Right atrium auricular region (tissue), 2 donors: ENCODE measurements around the gene SORCS1. TPM values are rescaled to one million over a fixed set of nuclear protein-coding genes. Genes with fewer than 3 reads are reported as not detected.

ENCODE experiments used
- DNase-seq: peaks from one replicate; pipeline ENCODE4 v3.0.0-alpha.2; 2019; ENCODE audit warnings: low spot score
- H3K27ac ChIP-seq, 2 donors: fragments of 200-600 bp; sonication (generic); 1 replicate in 1 of 2; 2 replicates in 1 of 2; pipeline ENCODE4 v1.5.1; 2016 to 2019
- H3K27me3 ChIP-seq, 2 donors: fragments of 200-600 bp; sonication (generic); one replicate each; pipeline versions ENCODE4 v1.5.1 to v1.6.0; 2017 to 2019
- H3K36me3 ChIP-seq: fragments of 200-600 bp; sonication (generic); one replicate; pipeline ENCODE4 v1.5.1; 2016
- H3K4me1 ChIP-seq, 2 donors: fragments of 200-600 bp; sonication (generic); one replicate each; pipeline versions ENCODE4 v1.5.1 to v1.6.0; 2017 to 2019
- H3K4me3 ChIP-seq, 2 donors: fragments of 200-600 bp; sonication (generic); 1 replicate in 1 of 2; 2 replicates in 1 of 2; pipeline ENCODE4 v1.5.1; 2017 to 2019; ENCODE audit warnings: mild to moderate bottlenecking in 1 of 2, moderate library complexity in 1 of 2
- H3K9me3 ChIP-seq, 2 donors: fragments of 200-600 bp; sonication (generic); one replicate each; pipeline ENCODE4 v1.5.1; 2019
- total RNA-seq, 2 donors: library from RNA; depleted of rRNA; stranded (reverse); fragments of >200 nt; gene quantifications; one replicate each; pipeline ENCODE4 v1.1.0, GENCODE V29; 2016
- TF ChIP-seq, protein P1 (sequence below), 2 donors: fragments of 200-600 bp; sonication (generic); IDR thresholded peaks; one replicate each; pipeline ENCODE4 v1.5.1; 2019; ENCODE audit warnings: antibody characterized with exemption in 2 of 2

Gene SORCS1
- total RNA-seq, 2 donors from 2014 or later, result 1.6 to 4.2 TPM

- no peak overlapping the region for H3K4me3 ChIP-seq
- no peaks in the 10 kb centered on the region for H3K36me3 ChIP-seq
- DNase-seq, result no peak
- no peaks in the 10 kb centered on the region for H3K9me3 ChIP-seq
- H3K27ac ChIP-seq, result no peak overlapping the region
- TF ChIP-seq, protein P1, sequence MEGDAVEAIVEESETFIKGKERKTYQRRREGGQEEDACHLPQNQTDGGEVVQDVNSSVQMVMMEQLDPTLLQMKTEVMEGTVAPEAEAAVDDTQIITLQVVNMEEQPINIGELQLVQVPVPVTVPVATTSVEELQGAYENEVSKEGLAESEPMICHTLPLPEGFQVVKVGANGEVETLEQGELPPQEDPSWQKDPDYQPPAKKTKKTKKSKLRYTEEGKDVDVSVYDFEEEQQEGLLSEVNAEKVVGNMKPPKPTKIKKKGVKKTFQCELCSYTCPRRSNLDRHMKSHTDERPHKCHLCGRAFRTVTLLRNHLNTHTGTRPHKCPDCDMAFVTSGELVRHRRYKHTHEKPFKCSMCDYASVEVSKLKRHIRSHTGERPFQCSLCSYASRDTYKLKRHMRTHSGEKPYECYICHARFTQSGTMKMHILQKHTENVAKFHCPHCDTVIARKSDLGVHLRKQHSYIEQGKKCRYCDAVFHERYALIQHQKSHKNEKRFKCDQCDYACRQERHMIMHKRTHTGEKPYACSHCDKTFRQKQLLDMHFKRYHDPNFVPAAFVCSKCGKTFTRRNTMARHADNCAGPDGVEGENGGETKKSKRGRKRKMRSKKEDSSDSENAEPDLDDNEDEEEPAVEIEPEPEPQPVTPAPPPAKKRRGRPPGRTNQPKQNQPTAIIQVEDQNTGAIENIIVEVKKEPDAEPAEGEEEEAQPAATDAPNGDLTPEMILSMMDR (IDR thresholded peaks at IDR 0.05), result no peak
- H3K27me3 ChIP-seq, result no peaks in the 10 kb centered on the region
- H3K4me1 ChIP-seq, result no peaks in the 10 kb centered on the region
Measured at GRCh38 chr10:107043461-107043860, 121.0 kb downstream of the SORCS1 start.

- no peaks in the 10 kb centered on the region for H3K4me1 ChIP-seq
- no peak for DNase-seq
- H3K27me3 ChIP-seq, result no peaks in the 10 kb centered on the region
- no peaks in the 10 kb centered on the region for H3K36me3 ChIP-seq
- H3K4me3 ChIP-seq, result no peak overlapping the region
- H3K9me3 ChIP-seq, result no peaks in the 10 kb centered on the region
- no peak overlapping the region for H3K27ac ChIP-seq
- TF ChIP-seq, protein P1 (IDR thresholded peaks at IDR 0.05), result no peak
Measured at GRCh38 chr10:107037192-107038122, 127.0 kb downstream of the SORCS1 start.

- H3K36me3 ChIP-seq, result no peaks in the 10 kb centered on the region
- H3K27ac ChIP-seq, result no peak overlapping the region
- no peaks in the 10 kb centered on the region for H3K27me3 ChIP-seq
- H3K4me1 ChIP-seq, result no peaks in the 10 kb centered on the region
- DNase-seq, result no peak
- TF ChIP-seq, protein P1 (IDR thresholded peaks at IDR 0.05), result no peak
- H3K9me3 ChIP-seq, result no peaks in the 10 kb centered on the region
- no peak overlapping the region for H3K4me3 ChIP-seq
Measured at GRCh38 chr10:107033799-107034422, 130.6 kb downstream of the SORCS1 start.

GRCh38 chr10:107032700-107033401 lies 131.7 kb downstream of the SORCS1 start:
- no peak overlapping the region for H3K27ac ChIP-seq
- H3K4me3 ChIP-seq, result no peak overlapping the region
- H3K36me3 ChIP-seq, result no peaks in the 10 kb centered on the region
- TF ChIP-seq, protein P1 (IDR thresholded peaks at IDR 0.05), result no peak
- no peaks in the 10 kb centered on the region for H3K9me3 ChIP-seq
- no peak for DNase-seq
- H3K27me3 ChIP-seq, result no peaks in the 10 kb centered on the region
- no peaks in the 10 kb centered on the region for H3K4me1 ChIP-seq

- H3K4me3 ChIP-seq, result no peak overlapping the region
- H3K9me3 ChIP-seq, result no peaks in the 10 kb centered on the region
- no peaks in the 10 kb centered on the region for H3K4me1 ChIP-seq
- DNase-seq, result no peak
- H3K36me3 ChIP-seq, result no peaks in the 10 kb centered on the region
- no peaks in the 10 kb centered on the region for H3K27me3 ChIP-seq
- H3K27ac ChIP-seq, result no peak overlapping the region
- TF ChIP-seq, protein P1 (IDR thresholded peaks at IDR 0.05), result no peak
Measured at GRCh38 chr10:107031931-107032699, 132.4 kb downstream of the SORCS1 start.
